ENCODE measurements around the gene ADGRA3.

Gene ADGRA3

DNA sequence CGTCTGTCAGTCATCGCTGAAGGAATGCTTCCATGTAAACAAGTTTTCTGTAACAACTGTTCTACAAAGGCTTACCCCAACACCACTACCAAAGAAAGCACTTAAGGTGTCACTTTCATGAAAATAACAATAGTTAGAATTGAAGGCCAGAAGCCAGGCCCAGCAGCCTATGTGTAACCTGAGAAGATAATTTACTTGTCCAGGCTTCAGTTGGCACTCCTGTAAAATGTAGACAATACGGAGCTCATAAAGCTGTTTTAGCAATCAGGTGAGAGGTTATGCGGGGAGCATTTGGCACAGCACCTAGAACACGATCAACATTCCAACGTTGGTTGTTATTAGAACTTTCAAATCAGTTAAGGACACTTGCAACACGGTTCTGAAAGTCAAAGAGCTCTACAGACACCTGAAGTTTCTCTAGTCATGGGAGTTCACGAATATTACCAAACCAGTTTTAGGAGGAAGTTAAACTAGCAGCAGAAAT lies 15.7 kb downstream of the ADGRA3 start:
- TF ChIP-seq, protein P1, sequence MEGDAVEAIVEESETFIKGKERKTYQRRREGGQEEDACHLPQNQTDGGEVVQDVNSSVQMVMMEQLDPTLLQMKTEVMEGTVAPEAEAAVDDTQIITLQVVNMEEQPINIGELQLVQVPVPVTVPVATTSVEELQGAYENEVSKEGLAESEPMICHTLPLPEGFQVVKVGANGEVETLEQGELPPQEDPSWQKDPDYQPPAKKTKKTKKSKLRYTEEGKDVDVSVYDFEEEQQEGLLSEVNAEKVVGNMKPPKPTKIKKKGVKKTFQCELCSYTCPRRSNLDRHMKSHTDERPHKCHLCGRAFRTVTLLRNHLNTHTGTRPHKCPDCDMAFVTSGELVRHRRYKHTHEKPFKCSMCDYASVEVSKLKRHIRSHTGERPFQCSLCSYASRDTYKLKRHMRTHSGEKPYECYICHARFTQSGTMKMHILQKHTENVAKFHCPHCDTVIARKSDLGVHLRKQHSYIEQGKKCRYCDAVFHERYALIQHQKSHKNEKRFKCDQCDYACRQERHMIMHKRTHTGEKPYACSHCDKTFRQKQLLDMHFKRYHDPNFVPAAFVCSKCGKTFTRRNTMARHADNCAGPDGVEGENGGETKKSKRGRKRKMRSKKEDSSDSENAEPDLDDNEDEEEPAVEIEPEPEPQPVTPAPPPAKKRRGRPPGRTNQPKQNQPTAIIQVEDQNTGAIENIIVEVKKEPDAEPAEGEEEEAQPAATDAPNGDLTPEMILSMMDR (IDR thresholded peaks at IDR 0.05; ENCODE audit: low read depth, low read length): no peak
- no peak for DNase-seq (ENCODE audit: extremely low read depth, low read depth)

DNA sequence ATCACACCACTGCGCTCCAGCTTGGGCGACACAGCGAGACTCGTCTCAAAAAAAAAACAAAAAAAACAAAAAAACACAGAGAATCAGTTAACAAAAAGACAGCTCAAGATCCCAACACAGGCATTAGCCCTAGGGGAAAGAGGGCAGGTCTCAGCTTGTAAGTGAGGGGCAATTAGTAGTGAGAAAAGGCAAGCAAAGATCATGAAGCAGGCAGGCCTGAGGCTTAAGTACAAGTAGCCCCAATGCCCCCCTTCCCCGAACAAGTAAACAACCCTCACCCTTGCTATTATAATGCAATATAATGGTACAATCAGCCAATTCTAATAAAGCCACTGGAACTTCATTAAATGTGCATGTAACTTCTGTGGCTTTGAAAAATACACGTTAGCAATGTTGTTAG lies 17.0 kb downstream of the ADGRA3 start:
- TF ChIP-seq, protein P1 (IDR thresholded peaks at IDR 0.05; ENCODE audit: low read depth, low read length): no peak
- DNase-seq (ENCODE audit: extremely low read depth, low read depth): no peak

DNA sequence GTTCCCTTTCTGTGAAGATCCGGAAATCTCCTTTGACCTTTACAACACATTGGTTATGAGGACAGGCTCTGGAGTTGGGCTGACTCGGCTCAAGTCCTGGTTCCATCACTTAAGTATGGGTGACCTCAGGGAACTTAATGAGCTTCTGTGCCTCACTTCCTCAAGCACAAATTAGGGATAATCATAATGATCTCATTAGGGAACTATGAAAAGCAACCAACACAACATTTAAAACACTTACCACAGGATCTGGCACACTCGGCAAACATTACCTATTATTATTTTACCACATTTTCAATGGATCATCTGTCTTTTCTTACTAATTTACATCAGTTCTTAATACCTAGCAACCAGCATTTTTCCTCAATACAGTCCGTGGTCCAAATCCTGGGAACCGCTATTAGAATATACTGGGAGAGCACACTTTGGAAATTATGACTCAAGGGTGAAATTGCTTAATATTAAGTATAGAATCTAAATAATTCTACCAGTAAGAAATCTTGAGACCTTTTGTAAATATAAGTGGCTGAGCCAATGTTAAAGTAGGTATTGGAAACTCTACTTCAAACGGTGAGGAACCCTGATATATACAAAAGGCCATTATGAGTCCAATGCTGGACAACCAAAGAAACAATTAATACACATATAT lies 19.6 kb downstream of the ADGRA3 start:
- no peak for DNase-seq (ENCODE audit: extremely low read depth, low read depth)

DNA sequence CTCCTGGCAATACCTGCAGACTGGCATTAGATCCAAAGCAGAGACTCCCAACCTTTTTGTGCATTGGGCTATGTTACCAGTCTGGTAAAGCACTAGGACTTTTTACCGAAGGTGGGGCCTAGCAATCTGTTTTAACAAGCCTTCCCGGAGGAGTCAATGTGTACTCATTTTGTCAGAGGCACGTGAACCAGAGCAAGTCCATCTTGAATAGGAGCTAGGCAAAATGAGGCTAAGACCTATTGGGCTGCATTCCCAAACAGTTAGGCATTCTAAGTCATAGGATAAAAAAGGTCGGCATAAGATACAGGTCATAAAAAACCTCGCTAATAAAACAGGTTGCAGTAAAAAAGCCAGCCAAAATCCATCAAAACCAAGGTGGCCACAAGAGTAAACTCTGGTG lies 22.3 kb downstream of the ADGRA3 start:
- TF ChIP-seq, protein P1 (IDR thresholded peaks at IDR 0.05; ENCODE audit: low read depth, low read length): no peak
- DNase-seq (ENCODE audit: extremely low read depth, low read depth): no peak

More for the DNA sequence above, 19.6 kb downstream of the ADGRA3 start:
- TF ChIP-seq, protein P1 (IDR thresholded peaks at IDR 0.05; ENCODE audit: low read depth, low read length): no peak

DNA sequence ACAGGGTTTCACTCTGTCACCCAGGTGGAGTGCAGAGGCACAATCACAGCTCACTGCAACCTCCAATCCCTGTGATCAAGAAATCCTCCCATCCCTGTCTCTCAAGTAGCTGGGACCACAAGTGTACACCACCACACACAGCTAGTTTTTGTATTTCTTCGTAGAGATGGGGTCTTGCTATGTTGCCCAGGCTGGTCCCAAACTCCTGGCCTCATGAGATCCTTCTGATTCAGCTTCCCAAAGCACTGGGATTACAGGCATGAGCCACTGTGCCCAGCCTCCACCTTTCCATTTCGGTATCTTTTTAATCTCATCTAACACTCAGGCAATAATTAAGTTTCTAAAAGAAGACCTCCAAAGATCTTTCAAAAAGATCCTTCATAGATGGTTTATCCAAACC lies 22.9 kb downstream of the ADGRA3 start:
- TF ChIP-seq, protein P1 (IDR thresholded peaks at IDR 0.05; ENCODE audit: low read depth, low read length): no peak
- no peak for DNase-seq (ENCODE audit: extremely low read depth, low read depth)

DNA sequence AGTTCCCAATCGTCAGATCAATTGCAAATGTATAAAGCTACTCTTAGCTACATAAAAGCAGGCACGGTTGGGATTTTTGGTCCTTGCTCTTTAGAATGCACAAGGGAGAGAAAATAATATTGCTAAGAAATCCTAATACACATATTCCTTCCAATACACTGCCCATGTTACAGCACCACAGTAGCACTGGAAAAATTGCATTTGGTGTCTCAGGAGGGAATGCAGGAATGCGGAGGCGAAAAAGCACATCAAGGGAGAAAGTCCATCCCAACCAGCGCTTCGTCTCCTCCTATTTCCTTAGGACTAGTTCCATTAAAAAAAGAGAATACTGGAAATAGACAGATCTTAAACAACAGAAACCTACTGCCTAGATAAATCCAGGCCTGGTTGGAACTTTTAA lies 23.9 kb downstream of the ADGRA3 start:
- TF ChIP-seq, protein P1 (IDR thresholded peaks at IDR 0.05; ENCODE audit: low read depth, low read length): no peak
- DNase-seq (ENCODE audit: extremely low read depth, low read depth): no peak

DNA sequence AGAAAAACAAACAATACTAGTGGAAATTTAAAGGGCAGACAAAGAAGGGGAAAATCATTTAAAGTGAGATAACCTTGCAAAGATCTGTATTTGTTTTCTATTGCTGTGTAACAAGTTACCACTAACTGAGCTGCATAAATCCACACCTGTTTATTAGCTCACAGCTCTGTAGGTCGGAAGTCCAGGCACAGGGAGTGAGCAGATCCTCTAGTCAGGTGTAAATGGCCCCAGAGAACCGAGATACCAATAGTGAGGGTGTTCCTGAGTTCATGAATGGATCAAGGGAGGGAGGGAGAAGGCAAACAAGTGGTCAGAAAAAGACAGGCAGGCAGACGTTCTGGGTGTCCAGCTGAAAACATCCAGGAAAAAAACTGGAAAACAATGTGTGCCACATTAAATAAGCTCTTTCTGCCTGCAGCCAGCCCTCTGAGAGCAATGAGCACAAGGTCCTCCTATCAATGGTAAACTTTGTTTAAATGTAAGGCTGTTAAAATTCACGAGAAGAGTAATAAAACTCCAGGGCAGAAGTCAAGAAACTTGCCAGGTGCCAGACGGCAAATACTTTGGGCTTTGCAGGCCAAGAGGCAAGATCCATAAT lies 25.0 kb downstream of the ADGRA3 start:
- TF ChIP-seq, protein P1 (IDR thresholded peaks at IDR 0.05; ENCODE audit: low read depth, low read length): no peak
- DNase-seq (ENCODE audit: extremely low read depth, low read depth): no peak
